H1 (cell line): ENCODE data around the gene PCDH8. TPM values are rescaled to one million over a fixed set of nuclear protein-coding genes. Genes with fewer than 3 reads are reported as not detected.

Source experiments
- BRCA1 ChIP-seq: IDR thresholded peaks from 2 replicates; pipeline ENCODE4 v1.6.1; 2012; ENCODE audit warnings: low read depth, low read length, improper control_type of control experiment
- CTCF ChIP-seq, 3 experiments: IDR thresholded peaks; 1 replicate in 2 of 3; 2 replicates in 1 of 3; pipeline versions ENCODE4 v1.5.1 to v1.6.1; 2011; ENCODE audit warnings: low read length in 3 of 3, mild to moderate bottlenecking in 3 of 3, inconsistent platforms in 2 of 3, low read depth in 1 of 3, moderate library complexity in 1 of 3; ENCODE audit not compliant: insufficient read depth in 1 of 3; ENCODE audit errors: control extremely low read depth in 1 of 3
- E2F6 ChIP-seq: IDR thresholded peaks from 2 replicates; pipeline ENCODE4 v1.6.1; 2012; ENCODE audit warnings: inconsistent platforms
- GTF2F1 ChIP-seq: IDR thresholded peaks from 2 replicates; pipeline ENCODE4 v1.6.1; 2012; ENCODE audit warnings: low read depth, low read length, improper control_type of control experiment, borderline replicate concordance
- JUN ChIP-seq: IDR thresholded peaks from 2 replicates; pipeline ENCODE4 v1.6.1; 2011; ENCODE audit warnings: low read depth, mild to moderate bottlenecking, improper control_type of control experiment, low read length
- KDM4A ChIP-seq: IDR thresholded peaks from one replicate; pipeline ENCODE4 v1.7.1; 2012; ENCODE audit warnings: low read depth, mild to moderate bottlenecking, moderate library complexity, low read length, inconsistent platforms; ENCODE audit not compliant: severe bottlenecking
- PHF8 ChIP-seq: fragments of 200-600 bp; sonication (generic); conservative IDR thresholded peaks from 2 replicates; pipeline ENCODE4 v1.7.1; 2012; ENCODE audit warnings: low read depth, mild to moderate bottlenecking, inconsistent platforms, low read length, moderate library complexity
- POLR2AphosphoS5 ChIP-seq: IDR thresholded peaks from 2 replicates; pipeline ENCODE4 v1.6.1; 2011; ENCODE audit warnings: low read depth, low read length
- RBBP5 ChIP-seq: IDR thresholded peaks from 2 replicates; pipeline ENCODE4 v1.7.1; 2012; ENCODE audit warnings: low read depth, mild to moderate bottlenecking, inconsistent platforms, low read length, moderate library complexity, borderline replicate concordance
- SP1 ChIP-seq: IDR thresholded peaks from 2 replicates; pipeline ENCODE4 v1.6.1; 2011; ENCODE audit warnings: low read depth, low read length
- SUZ12 ChIP-seq: fragments of 200-600 bp; sonication (generic); IDR thresholded peaks from 2 replicates; pipeline ENCODE4 v1.6.1; 2012; ENCODE audit warnings: mild to moderate bottlenecking, inconsistent platforms, low read length, moderate library complexity, mixed read lengths
- TAF1 ChIP-seq: IDR thresholded peaks from 2 replicates; pipeline ENCODE4 v1.6.1; 2011; ENCODE audit warnings: mild to moderate bottlenecking, low read depth, low read length
- TBP ChIP-seq: IDR thresholded peaks from 2 replicates; pipeline ENCODE4 v1.6.1; 2011; ENCODE audit warnings: low read depth, low read length, improper control_type of control experiment
- YY1 ChIP-seq: IDR thresholded peaks from 2 replicates; pipeline ENCODE4 v1.6.1; 2011; ENCODE audit warnings: low read depth, mild to moderate bottlenecking, low read length
- polyA plus RNA-seq, 7 experiments: library from polyadenylated mRNA; depleted of rRNA in 3 of 7; stranded (reverse) in 5 of 7; unstranded in 2 of 7; fragments of >200 nt in 5 of 7; fragments of 200-250 nt in 2 of 7; gene quantifications; 1 replicate in 5 of 7; 2 replicates in 1 of 7; 4 replicates in 1 of 7; pipeline versions ENCODE4 v1.2.1 to v1.2.3, GENCODE V29; 2011 to 2013; ENCODE audit warnings: missing spikeins in 2 of 7, mixed read lengths in 2 of 7
- total RNA-seq: library from RNA; stranded (reverse); fragmentation: NEBNext Ultra II Directional; extraction: Animal tissue kit (Norgen Biotek cat#: 25700); gene quantifications from 2 replicates; pipeline ENCODE4 v1.2.1, GENCODE V29; 2021

Gene PCDH8
- total and polyA plus RNA-seq, 2 of the 8 experiments (the other 6 are each of a cell fraction or from before 2014, with no cell fraction given): 0.82 to 1.6 TPM

- TF ChIP-seq PHF8 (peak; percentile 22; the same call in 1 of the 2 replicates), CTCF (IDR thresholded peaks at IDR 0.05; ENCODE audit: control extremely low read depth in 1 of 3, insufficient read depth in 1 of 3, low read depth in 1 of 3, low read length in 3 of 3) (no peak), SP1 (peak; percentile 17; the same call in 1 of the 2 replicates), TBP (peak; percentile 95), E2F6 (peak; percentile 38; the same call in 1 of the 2 replicates), TAF1 (peak; percentile 76), JUN (no peak), GTF2F1 (peak; percentile 87), BRCA1 (no peak), SUZ12 (0 out of 2 replicates have a peak, but pooled peaks have one; percentile 15), KDM4A (peak; percentile 8), POLR2AphosphoS5 (peak; percentile 62; the same call in 1 of the 2 replicates), YY1 (peak; percentile 27; the same call in 1 of the 2 replicates), RBBP5 (no peak)
Measured at GRCh38 chr13:52848455-52849195, at the start of gene PCDH8 (continued).
